A204.1 (cell line): ENCODE data around the gene LIMA1.
"Not testable (repeated sequence)": the region's sequence is repeated elsewhere in the genome, so short reads cannot be mapped to it uniquely, and the experiment has no call there.

Experiments used
- FAIRE-seq: peaks from 2 replicates; lab custom pipeline; 2012; peaks lifted over from hg19 to GRCh38; lab: Jason Lieb, UNC

The LIMA1 gene

GRCh38 chr12:50285253-50285652 lies 1.9 kb upstream of the LIMA1 start:
- no peak for FAIRE-seq

GRCh38 chr12:50282721-50283228 lies 545 bp downstream of the LIMA1 start:
- no peak for FAIRE-seq

GRCh38 chr12:50279501-50279900 lies 3.8 kb downstream of the LIMA1 start:
- FAIRE-seq: no peak

GRCh38 chr12:50276912-50277671 lies 6.2 kb downstream of the LIMA1 start:
- FAIRE-seq: no peak

DNA sequence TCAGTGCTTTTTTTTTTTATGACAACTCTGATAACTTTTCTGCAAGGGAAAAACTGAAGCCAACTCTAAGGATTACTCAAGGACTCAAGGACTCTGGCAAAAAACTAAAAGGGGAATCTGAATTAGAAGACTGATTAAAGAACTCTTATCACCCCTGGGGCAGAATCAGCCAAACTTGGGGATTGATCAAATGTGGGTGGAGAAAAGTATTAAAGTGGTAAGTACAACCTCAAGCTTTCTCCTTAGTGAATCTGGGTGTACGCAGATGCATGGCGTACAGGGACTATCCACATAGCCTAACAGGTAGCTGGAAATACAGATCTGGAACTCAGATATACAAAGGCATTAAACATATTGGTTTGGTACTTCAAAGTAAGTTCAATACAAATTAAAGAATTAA lies 7.3 kb downstream of the LIMA1 start:
- FAIRE-seq: no peak

GRCh38 chr12:50275556-50275955 lies 7.8 kb downstream of the LIMA1 start:
- no peak for FAIRE-seq

- not testable (repeated sequence) for FAIRE-seq
These were observed 8.2 kb downstream of the LIMA1 start for GRCh38 chr12:50275127-50275526.

DNA sequence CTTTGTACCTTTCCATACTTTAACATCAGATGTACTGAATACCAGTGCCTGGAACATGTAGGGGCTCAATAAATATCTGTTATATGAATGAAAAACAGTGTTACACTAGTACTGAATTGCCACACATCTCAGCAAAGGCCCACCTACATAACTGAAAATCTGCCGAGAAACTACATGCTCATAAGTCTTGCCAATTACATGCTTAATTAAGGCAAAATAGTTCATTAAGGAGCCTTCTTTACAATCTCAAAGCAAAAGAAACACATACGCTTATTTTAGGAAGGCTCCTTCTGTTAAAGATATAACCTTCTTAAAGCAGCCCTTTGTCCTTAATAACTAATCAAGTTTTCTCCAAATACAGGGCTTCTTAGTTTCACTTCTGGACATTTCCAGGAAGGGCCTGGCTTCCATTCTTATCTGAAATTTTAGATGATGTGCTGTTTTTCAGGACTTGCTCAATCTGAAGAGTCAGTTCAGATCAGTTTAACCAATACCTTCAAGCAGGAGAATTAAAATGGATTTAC lies 11.5 kb downstream of the LIMA1 start:
- no peak for FAIRE-seq

DNA sequence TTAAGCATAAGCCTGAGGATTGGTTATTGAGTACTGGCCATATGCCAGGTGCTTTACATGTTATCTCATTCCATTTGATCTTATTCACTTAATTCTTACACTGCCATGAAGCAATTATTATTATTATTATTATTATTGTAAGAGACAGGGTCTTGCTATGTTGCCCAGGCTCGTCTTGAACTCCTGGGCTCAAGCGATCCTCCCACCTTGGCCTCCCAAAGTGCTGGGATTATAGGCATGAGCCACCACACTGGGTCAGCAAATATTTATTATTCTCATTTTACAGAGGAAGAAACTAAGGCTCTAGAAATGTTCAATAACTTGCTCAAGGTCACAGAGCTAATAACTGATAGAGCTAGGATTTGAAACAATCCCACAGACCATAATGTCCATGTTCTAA lies 14.8 kb downstream of the LIMA1 start:
- no peak for FAIRE-seq

GRCh38 chr12:50265770-50266524 lies 17.4 kb downstream of the LIMA1 start:
- no peak for FAIRE-seq

DNA sequence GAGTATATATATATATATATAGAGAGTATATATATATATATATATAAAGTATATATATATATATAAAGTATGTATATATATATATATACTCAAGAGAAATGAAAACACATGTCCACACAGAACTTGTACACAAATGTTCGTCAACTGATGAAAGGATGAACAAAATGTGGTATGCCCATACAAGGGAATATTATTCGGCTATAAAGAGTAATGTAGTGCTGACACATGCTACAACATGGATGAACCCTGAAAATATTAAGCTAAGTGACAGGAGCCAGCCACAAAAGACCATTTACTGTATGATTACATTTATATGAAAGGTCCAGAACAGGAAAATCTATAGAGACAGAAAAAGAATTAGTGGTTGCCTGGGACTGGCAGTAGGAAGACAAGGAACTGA lies 19.5 kb downstream of the LIMA1 start:
- no peak for FAIRE-seq

DNA sequence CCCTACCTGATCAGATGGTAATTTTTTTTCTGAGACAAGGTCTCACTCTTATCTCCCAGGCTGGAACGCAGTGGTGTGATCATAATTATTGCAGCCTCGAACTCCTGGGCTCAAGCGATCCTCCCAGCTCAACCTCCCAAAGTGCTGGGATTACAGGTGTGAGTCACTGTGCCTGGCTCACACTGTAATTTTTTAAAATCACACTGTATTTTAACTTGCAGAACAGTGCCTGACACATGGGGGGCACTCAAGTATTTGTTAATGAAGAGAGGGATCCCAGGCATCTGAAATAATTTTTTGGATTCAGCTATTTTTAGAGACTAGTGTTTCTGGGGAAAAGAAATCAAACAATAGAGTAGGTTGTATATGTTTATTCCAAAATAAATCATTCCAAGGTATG lies 21.7 kb downstream of the LIMA1 start:
- FAIRE-seq: no peak

GRCh38 chr12:50258167-50258551 lies 25.2 kb downstream of the LIMA1 start:
- FAIRE-seq: no peak

- FAIRE-seq: no peak
These were observed 25.8 kb downstream of the LIMA1 start for GRCh38 chr12:50257236-50258166.

- FAIRE-seq: no peak
These were observed 26.6 kb downstream of the LIMA1 start for GRCh38 chr12:50256761-50257160.

DNA sequence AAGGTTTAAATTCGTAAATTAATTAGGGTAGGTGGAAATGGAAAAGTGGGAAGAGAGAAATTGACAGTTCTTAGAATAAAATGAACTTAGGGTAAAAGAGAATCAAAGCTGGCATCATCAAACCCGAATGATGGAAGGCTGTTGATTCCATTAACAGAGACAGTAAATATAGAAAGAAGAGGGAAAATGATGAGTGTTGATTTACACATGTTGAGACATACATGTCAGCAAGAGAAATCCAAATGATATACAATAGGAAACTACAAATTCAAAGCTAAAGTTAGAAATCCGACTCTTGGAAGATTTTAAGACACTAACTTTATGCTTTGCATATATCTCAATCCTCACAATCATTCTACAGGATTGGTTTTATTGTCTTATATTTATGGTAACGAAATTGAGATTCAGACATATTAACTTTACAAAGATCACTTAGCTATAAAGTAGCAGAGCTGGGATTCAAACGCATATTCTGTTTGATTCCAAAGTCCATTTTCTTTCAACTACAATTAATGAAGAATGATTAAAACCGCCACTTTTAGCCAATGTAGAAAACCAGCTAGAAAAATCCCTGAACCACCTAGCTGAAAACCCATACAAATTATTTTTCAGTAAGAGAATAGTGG lies 30.2 kb downstream of the LIMA1 start:
- FAIRE-seq: no peak

DNA sequence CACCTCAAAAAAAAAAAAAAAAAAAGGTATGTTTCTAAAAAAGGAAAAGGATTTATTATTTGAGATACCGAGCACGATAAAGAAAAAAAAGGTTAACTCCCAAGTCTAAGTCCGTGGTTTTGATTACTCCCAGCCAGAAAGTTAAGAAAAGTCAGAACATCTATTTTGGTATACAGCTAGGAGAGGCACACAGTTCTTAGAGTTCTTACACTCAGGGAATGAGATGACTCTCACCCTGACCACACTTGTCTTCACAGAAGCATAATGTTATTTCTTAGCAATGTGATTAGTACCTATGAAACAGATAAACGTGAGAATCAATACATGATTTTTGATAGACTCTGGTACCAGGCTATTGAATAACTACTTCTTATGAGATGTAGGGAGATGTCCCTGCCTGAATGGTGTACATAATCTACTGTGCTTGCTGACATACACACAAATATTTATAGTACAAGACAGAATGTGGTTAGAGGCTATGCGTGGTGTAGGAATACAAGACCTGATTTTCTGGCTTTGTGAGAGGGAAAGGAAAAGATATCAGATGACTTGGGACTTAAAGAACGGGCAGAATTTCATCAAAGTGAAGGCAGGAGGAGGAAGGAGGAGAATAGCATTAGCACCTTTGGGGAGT lies 31.6 kb downstream of the LIMA1 start:
- FAIRE-seq: no peak

DNA sequence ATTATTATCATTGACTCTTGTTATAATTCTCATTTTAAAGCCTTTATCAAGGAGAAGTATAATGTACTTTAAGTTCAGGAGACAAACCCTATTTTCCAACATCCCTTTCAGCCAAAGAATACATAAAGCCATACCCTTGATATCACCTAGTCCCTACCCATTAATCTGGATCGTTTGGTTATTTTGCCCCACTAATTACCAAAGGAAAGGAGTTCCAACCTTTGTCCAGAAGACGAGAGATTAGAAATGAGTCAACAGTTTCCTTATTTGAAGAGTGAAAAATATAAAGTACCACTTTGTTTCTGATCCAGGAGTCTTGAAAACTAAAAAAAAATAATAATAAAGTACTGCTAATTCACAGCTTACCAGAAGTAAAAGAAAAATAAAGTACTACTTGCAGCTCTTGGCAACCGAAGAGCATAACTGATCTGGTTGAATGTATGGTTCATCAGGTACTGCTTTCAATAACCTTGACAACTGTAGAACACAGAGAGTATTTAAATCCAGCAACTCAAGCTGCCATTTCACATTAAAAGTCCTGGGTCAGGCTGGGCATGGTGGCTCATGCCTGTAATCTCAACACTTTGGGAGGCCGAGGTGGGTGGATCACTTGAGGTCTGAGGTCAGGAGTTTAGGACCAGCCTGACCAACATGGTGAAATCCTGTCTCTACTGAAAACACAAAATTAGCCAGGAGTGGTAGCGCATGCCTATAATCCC lies 33.7 kb downstream of the LIMA1 start:
- no peak for FAIRE-seq

DNA sequence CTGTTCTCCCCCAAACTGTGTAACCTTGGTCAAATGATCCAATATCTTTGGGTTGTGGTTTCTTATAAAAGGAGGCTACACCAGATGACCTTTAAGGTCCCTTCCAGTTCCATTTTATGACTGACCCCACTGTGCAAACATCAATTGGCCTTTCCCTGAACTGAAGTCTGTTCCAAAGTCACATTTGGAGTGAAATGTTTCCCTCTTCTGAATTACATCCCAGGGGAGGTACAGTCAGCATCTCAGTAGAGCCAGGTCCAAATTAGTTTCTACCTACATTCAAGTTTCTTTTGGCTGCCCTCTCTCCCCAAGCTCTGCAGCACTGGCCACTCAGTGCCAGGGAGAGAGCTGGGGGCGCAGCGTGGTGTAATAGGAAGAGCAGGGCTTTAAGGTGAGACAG lies 34.4 kb downstream of the LIMA1 start:
- no peak for FAIRE-seq

- FAIRE-seq: no peak
These were observed 34.9 kb downstream of the LIMA1 start for GRCh38 chr12:50248411-50248810.

GRCh38 chr12:50247665-50248064 lies 35.7 kb downstream of the LIMA1 start:
- not testable (repeated sequence) for FAIRE-seq
